IMR-90 (cell line): ENCODE results near the gene MPL. TPM values are rescaled to one million over a fixed set of nuclear protein-coding genes. Genes with fewer than 3 reads are reported as not detected.

Experiments
- ATAC-seq: fragments of 200-7000 bp; cut with Tn5 transposase; 2 replicates; pipeline ENCODE4 v1.9.1; 2020; ENCODE audit warnings: low read depth, mild to moderate bottlenecking, moderate library complexity
- BruUV-seq: library from RNA; stranded (reverse); fragments of 400-500 nt; replicated peaks from 2 replicates; lab custom pipeline; 2021; lab: Mats Ljungman, UMichigan
- CTCF ChIA-PET: fragments of 300-600 bp; formaldehyde crosslinking; extraction: SDS; loops from one replicate; lab custom pipeline; 2021; ENCODE audit warnings: antibody characterized with exemption; lab: Yijun Ruan, JAX
- POLR2A ChIA-PET: fragments of 300-600 bp; sonication (Branson Sonifier 250); formaldehyde crosslinking; loops from one replicate; lab custom pipeline; 2022; ENCODE audit warnings: antibody characterized with exemption; ENCODE audit not compliant: unreplicated experiment; lab: Charles Lee
- DNase-seq: peaks from one replicate; pipeline ENCODE4 v3.0.0; 2013
- H2AFZ ChIP-seq: replicated peaks from 2 replicates; pipeline ENCODE3; 2013; ENCODE audit warnings: low read length, mild to moderate bottlenecking; ENCODE audit not compliant: poor library complexity
- H2AK5ac ChIP-seq: 2 replicates; pipeline ENCODE4 v1.6.1; 2013; ENCODE audit warnings: low read depth, low read length, inconsistent platforms
- H2AK9ac ChIP-seq: replicated peaks from 2 replicates; pipeline ENCODE3; 2013; ENCODE audit warnings: mild to moderate bottlenecking, low read depth, low read length, moderate library complexity; ENCODE audit not compliant: poor library complexity
- H2BK120ac ChIP-seq: 2 replicates; pipeline ENCODE4 v1.6.1; 2013; ENCODE audit warnings: low read depth, low read length, inconsistent platforms
- H2BK15ac ChIP-seq: 3 replicates; pipeline ENCODE4 v1.6.1; 2013; ENCODE audit warnings: low read depth, low read length, inconsistent platforms
- H2BK20ac ChIP-seq: 2 replicates; pipeline ENCODE4 v1.6.1; 2013; ENCODE audit warnings: low read depth, mild to moderate bottlenecking, inconsistent platforms, low read length, moderate library complexity
- H2BK5ac ChIP-seq: 2 replicates; pipeline ENCODE4 v1.6.1; 2013; ENCODE audit warnings: mild to moderate bottlenecking, low read depth, low read length, inconsistent platforms; ENCODE audit not compliant: poor library complexity, severe bottlenecking
- H3K14ac ChIP-seq: replicated peaks from 2 replicates; pipeline ENCODE4 v1.6.1; 2013; ENCODE audit warnings: low read depth, low read length, inconsistent platforms
- H3K18ac ChIP-seq: 2 replicates; pipeline ENCODE4 v1.6.1; 2013; ENCODE audit warnings: low read depth, low read length, control low read depth
- H3K23ac ChIP-seq: 2 replicates; pipeline ENCODE4 v1.6.1; 2013; ENCODE audit warnings: low read depth, low read length, inconsistent platforms
- H3K27ac ChIP-seq: 2 replicates; pipeline ENCODE4 v1.5.1; 2013; ENCODE audit warnings: mild to moderate bottlenecking, control low read depth, low read length; ENCODE audit not compliant: insufficient read depth
- H3K27me3 ChIP-seq: 2 replicates; pipeline ENCODE4 v1.6.1; 2013; ENCODE audit warnings: low read length; ENCODE audit not compliant: control insufficient read depth, insufficient read depth
- H3K36me3 ChIP-seq: 2 replicates; pipeline ENCODE4 v1.6.1; 2013; ENCODE audit warnings: low read length, mixed read lengths; ENCODE audit not compliant: control insufficient read depth, insufficient read depth
- H3K4ac ChIP-seq: 2 replicates; pipeline ENCODE4 v1.6.1; 2013; ENCODE audit warnings: low read depth, low read length, inconsistent platforms
- H3K4me1 ChIP-seq: 2 replicates; pipeline ENCODE4 v1.6.1; 2013; ENCODE audit warnings: low read length, mixed read lengths; ENCODE audit not compliant: control insufficient read depth, insufficient read depth
- H3K4me2 ChIP-seq: 2 replicates; pipeline ENCODE4 v1.6.1; 2013; ENCODE audit warnings: low read depth, mild to moderate bottlenecking, control low read depth, low read length, moderate library complexity
- H3K4me3 ChIP-seq: 2 replicates; pipeline ENCODE4 v1.5.1; 2013; ENCODE audit warnings: low read depth, mild to moderate bottlenecking, control low read depth, low read length, moderate library complexity; ENCODE audit not compliant: insufficient read depth
- H3K56ac ChIP-seq: 2 replicates; pipeline ENCODE4 v1.6.1; 2013; ENCODE audit warnings: low read length, inconsistent platforms; ENCODE audit not compliant: insufficient read depth; ENCODE audit errors: extremely low read depth
- H3K79me1 ChIP-seq, 2 experiments: 2 replicates each; pipeline ENCODE4 v1.6.1; 2013; ENCODE audit warnings: low read length in 2 of 2, inconsistent platforms in 1 of 2, low read depth in 1 of 2
- H3K9ac ChIP-seq: 2 replicates; pipeline ENCODE4 v1.6.1; 2013; ENCODE audit warnings: low read depth, low read length, control low read depth
- H3K9me1 ChIP-seq: 2 replicates; pipeline ENCODE4 v1.6.1; 2013; ENCODE audit warnings: low read length, inconsistent platforms; ENCODE audit not compliant: insufficient read depth
- H3K9me3 ChIP-seq: 2 replicates; pipeline ENCODE4 v1.6.1; 2013; ENCODE audit warnings: low read length; ENCODE audit not compliant: control insufficient read depth, insufficient read depth
- H4K20me1 ChIP-seq: 2 replicates; pipeline ENCODE4 v1.6.1; 2013; ENCODE audit warnings: low read length, inconsistent platforms; ENCODE audit not compliant: insufficient read depth
- H4K5ac ChIP-seq: 2 replicates; pipeline ENCODE4 v1.6.1; 2013; ENCODE audit warnings: mild to moderate bottlenecking, low read depth, low read length, control low read depth
- H4K8ac ChIP-seq, 2 experiments: 2 replicates each; pipeline ENCODE4 v1.6.1; 2013; ENCODE audit warnings: low read depth in 2 of 2, low read length in 2 of 2, control low read depth in 1 of 2, inconsistent platforms in 1 of 2
- H4K91ac ChIP-seq: 2 replicates; pipeline ENCODE4 v1.6.1; 2013; ENCODE audit warnings: low read depth, low read length, inconsistent platforms; ENCODE audit not compliant: insufficient read depth
- BHLHE40 ChIP-seq: fragments of 150-350 bp; IDR thresholded peaks from 2 replicates; pipeline ENCODE4 v1.6.1; 2016; ENCODE audit warnings: mild to moderate bottlenecking, low read depth, low read length
- CEBPB ChIP-seq: IDR thresholded peaks from 2 replicates; pipeline ENCODE4 v1.6.1; 2012; ENCODE audit warnings: low read depth, low read length, improper control_type of control experiment
- CHD1 ChIP-seq: IDR thresholded peaks from 2 replicates; pipeline ENCODE4 v1.6.1; 2012; ENCODE audit warnings: low read depth, low read length, improper control_type of control experiment
- FOS ChIP-seq: fragments of 150-350 bp; IDR thresholded peaks from 2 replicates; pipeline ENCODE4 v1.6.1; 2016; ENCODE audit warnings: low read depth, low read length
- MAFK ChIP-seq: IDR thresholded peaks from 2 replicates; pipeline ENCODE4 v1.6.1; 2012; ENCODE audit warnings: low read depth, low read length, improper control_type of control experiment
- MAZ ChIP-seq: IDR thresholded peaks from 2 replicates; pipeline ENCODE4 v1.6.1; 2012; ENCODE audit warnings: low read depth, mild to moderate bottlenecking, low read length, improper control_type of control experiment, moderate library complexity, borderline replicate concordance
- MXI1 ChIP-seq: IDR thresholded peaks from 2 replicates; pipeline ENCODE4 v1.6.1; 2012; ENCODE audit warnings: low read depth, mild to moderate bottlenecking, low read length, moderate library complexity, borderline replicate concordance
- NFE2L2 ChIP-seq: fragments of 150-350 bp; IDR thresholded peaks from 2 replicates; pipeline ENCODE4 v1.6.1; 2016; ENCODE audit warnings: low read depth, mild to moderate bottlenecking, low read length
- POLR2A ChIP-seq: IDR thresholded peaks from 2 replicates; pipeline ENCODE4 v1.6.1; 2012; ENCODE audit warnings: mild to moderate bottlenecking, low read depth, low read length
- RAD21 ChIP-seq: IDR thresholded peaks from 2 replicates; pipeline ENCODE4 v1.6.1; 2012; ENCODE audit warnings: low read length, improper control_type of control experiment
- RCOR1 ChIP-seq: IDR thresholded peaks from 2 replicates; pipeline ENCODE4 v1.6.1; 2012; ENCODE audit warnings: mild to moderate bottlenecking, low read length, improper control_type of control experiment; ENCODE audit not compliant: insufficient replicate concordance
- RFX5 ChIP-seq: IDR thresholded peaks from 2 replicates; pipeline ENCODE4 v1.8.0; 2012; ENCODE audit warnings: low read depth, mild to moderate bottlenecking, low read length, moderate library complexity
- SMC3 ChIP-seq: fragments of 150-350 bp; IDR thresholded peaks from 2 replicates; pipeline ENCODE4 v1.6.1; 2016; ENCODE audit warnings: low read depth, mild to moderate bottlenecking, antibody characterized with exemption, low read length, moderate library complexity
- USF2 ChIP-seq: fragments of 150-350 bp; IDR thresholded peaks from 2 replicates; pipeline ENCODE4 v1.6.1; 2017; ENCODE audit warnings: mild to moderate bottlenecking, antibody characterized with exemption, low read length, low read depth
- WGBS, 2 experiments: methylation state at CpG; one replicate each; pipeline versions ENCODE4 v1.1.5 to v1.1.7; 2013; ENCODE audit warnings: missing lambda C conversion rate in 2 of 2; ENCODE audit not compliant: insufficient read length in 1 of 2; ENCODE audit errors: extremely low coverage in 2 of 2; 5-methylcytosine and 5-hydroxymethylcytosine counted together
- dilution Hi-C: fragments of 300-500 bp; cut with HindIII; formaldehyde crosslinking; loops from one replicate; pipeline ENCODE4 v1.14.3; 2018; ENCODE audit warnings: low sequenced_read_pairs; ENCODE audit not compliant: unreplicated experiment
- in situ Hi-C: fragments of 300-500 bp; cut with MboI; formaldehyde crosslinking; loops from 3 replicates; pipeline ENCODE4 v1.14.3; 2019; ENCODE audit warnings: low sequenced_read_pairs, inconsistent platforms, mixed read lengths
- intact Hi-C: fragments of 100-400 bp; cut with micrococcal nuclease; formaldehyde crosslinking; loops from 2 replicates; pipeline ENCODE4 v1.10.0; 2022
- polyA plus RNA-seq, 3 experiments: library from polyadenylated mRNA; depleted of rRNA; stranded (reverse); fragments of >200 nt; gene quantifications; 2 replicates each; pipeline ENCODE4 v1.2.3, GENCODE V29; 2012; ENCODE audit warnings: low replicate concordance in 1 of 3
- total RNA-seq: library from RNA; depleted of rRNA; stranded (reverse); fragments of >200 nt; gene quantifications from 2 replicates; pipeline ENCODE4 v1.2.3, GENCODE V29; 2012
- TF ChIP-seq, protein P1 (sequence below): conservative IDR thresholded peaks from 2 replicates; pipeline ENCODE4 v1.5.1; 2012; ENCODE audit warnings: mild to moderate bottlenecking, low read depth, low read length, improper control_type of control experiment
- TF ChIP-seq, protein P2 (sequence below): fragments of 150-350 bp; IDR thresholded peaks from 2 replicates; pipeline ENCODE4 v1.6.1; 2016; ENCODE audit warnings: low read depth, mild to moderate bottlenecking, low read length, moderate library complexity, borderline replicate concordance

MPL gene
- total and polyA plus RNA-seq, 2 of the 4 experiments (the other 2 are of a cell fraction) = 0.12 TPM; not detected in 1

DNA sequence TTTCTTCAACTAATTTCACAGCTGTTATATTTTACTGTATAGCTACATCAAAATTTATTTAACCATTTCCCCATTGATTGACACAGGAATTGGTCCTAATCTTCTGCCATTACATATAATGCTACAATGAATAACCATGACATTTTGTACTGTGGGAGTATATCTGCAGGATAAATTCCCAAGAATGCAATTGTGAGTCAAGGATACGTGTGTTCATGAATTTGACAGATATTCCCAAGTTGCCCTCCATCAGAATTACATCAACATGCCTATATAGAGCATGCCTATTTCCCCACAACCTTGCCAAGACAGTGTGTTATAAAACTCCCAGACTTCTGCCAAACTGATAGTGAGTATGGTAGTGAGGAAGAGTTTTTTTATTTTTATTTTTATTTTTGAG lies 39.6 kb upstream of the MPL start:
- H3K27me3 ChIP-seq = no peaks in the 10 kb centered on the region
- H2BK120ac ChIP-seq = no peak overlapping the region
- H3K23ac ChIP-seq = no peak overlapping the region
- no peak overlapping the region for H2AK5ac ChIP-seq
- peaks cover 11% of the 10 kb centered on the region for H3K4me1 ChIP-seq
- dilution Hi-C loops = no loop called here
- H4K8ac ChIP-seq = no peak overlapping the region
- H3K18ac ChIP-seq = no peak overlapping the region
- no peak overlapping the region for H3K14ac ChIP-seq
- H2BK20ac ChIP-seq = no peak overlapping the region
- H3K4ac ChIP-seq = no peak overlapping the region
- DNase-seq (no peak), ATAC-seq (no peak)
- H3K36me3 ChIP-seq = no peaks in the 10 kb centered on the region
- no peak overlapping the region for H3K56ac ChIP-seq
- intact Hi-C loops = no loop called here
- H3K9ac ChIP-seq = no peak overlapping the region
- CTCF ChIA-PET = interaction anchor here (0.6 to 1.1 kb wide), 2 partner anchors 23 to 31 kb away, joined by 3 to 6 read pairs; no protein-coding TSS in a partner anchor
- no peaks in the 10 kb centered on the region for H3K9me3 ChIP-seq
- no peaks in the 10 kb centered on the region for H4K20me1 ChIP-seq
- no peak overlapping the region for H3K27ac ChIP-seq
- no peaks in the 10 kb centered on the region for H3K79me1 ChIP-seq
- WGBS, 2 experiments = no CpG with 5 or more reads among the region's 1 CpG
- BruUV-seq = no TSS peak
- no peak overlapping the region for H2AK9ac ChIP-seq
- no peak overlapping the region for H3K4me2 ChIP-seq
- H4K5ac ChIP-seq = no peak overlapping the region
- no peak overlapping the region for H2BK5ac ChIP-seq
- TF ChIP-seq MXI1 = no peak
- no peak for TF ChIP-seq USF2
- TF ChIP-seq RCOR1 = no peak
- TF ChIP-seq RAD21 = no peak
- TF ChIP-seq MAFK = no peak
- no peak for TF ChIP-seq FOS
- no peak for TF ChIP-seq RFX5
- TF ChIP-seq POLR2A = no peak
- no peak for TF ChIP-seq MAZ
- TF ChIP-seq NFE2L2 = no peak
- TF ChIP-seq CHD1 = no peak
- TF ChIP-seq SMC3 = no peak
- no peak for TF ChIP-seq BHLHE40
- TF ChIP-seq, protein P1, sequence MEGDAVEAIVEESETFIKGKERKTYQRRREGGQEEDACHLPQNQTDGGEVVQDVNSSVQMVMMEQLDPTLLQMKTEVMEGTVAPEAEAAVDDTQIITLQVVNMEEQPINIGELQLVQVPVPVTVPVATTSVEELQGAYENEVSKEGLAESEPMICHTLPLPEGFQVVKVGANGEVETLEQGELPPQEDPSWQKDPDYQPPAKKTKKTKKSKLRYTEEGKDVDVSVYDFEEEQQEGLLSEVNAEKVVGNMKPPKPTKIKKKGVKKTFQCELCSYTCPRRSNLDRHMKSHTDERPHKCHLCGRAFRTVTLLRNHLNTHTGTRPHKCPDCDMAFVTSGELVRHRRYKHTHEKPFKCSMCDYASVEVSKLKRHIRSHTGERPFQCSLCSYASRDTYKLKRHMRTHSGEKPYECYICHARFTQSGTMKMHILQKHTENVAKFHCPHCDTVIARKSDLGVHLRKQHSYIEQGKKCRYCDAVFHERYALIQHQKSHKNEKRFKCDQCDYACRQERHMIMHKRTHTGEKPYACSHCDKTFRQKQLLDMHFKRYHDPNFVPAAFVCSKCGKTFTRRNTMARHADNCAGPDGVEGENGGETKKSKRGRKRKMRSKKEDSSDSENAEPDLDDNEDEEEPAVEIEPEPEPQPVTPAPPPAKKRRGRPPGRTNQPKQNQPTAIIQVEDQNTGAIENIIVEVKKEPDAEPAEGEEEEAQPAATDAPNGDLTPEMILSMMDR = no peak
- TF ChIP-seq CEBPB = no peak
- TF ChIP-seq, protein P2, sequence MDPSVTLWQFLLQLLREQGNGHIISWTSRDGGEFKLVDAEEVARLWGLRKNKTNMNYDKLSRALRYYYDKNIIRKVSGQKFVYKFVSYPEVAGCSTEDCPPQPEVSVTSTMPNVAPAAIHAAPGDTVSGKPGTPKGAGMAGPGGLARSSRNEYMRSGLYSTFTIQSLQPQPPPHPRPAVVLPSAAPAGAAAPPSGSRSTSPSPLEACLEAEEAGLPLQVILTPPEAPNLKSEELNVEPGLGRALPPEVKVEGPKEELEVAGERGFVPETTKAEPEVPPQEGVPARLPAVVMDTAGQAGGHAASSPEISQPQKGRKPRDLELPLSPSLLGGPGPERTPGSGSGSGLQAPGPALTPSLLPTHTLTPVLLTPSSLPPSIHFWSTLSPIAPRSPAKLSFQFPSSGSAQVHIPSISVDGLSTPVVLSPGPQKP = no peak
- H3K4me3 ChIP-seq = no peak overlapping the region
- in situ Hi-C loops = no loop called here
- no peak overlapping the region for H2BK15ac ChIP-seq
- H3K9me1 ChIP-seq = peaks cover 3% of the 10 kb centered on the region; the same call in 1 of the 2 replicates
- POLR2A ChIA-PET = interaction anchor here (0.5 kb wide), 1 partner anchor 90 kb away, joined by 4 read pairs; no protein-coding TSS in a partner anchor
- no peak overlapping the region for H2AFZ ChIP-seq
- no peak overlapping the region for H4K91ac ChIP-seq
